Erythroblast (primary cell): ENCODE measurements around the gene METAP2.

Source experiments
- GATA1 ChIP-seq: IDR thresholded peaks from 2 replicates; pipeline ENCODE4 v1.6.1; 2011; ENCODE audit warnings: low read depth, mild to moderate bottlenecking, control low read depth, low read length, moderate library complexity
- POLR2A ChIP-seq: IDR thresholded peaks from 2 replicates; pipeline ENCODE4 v1.6.1; 2011; ENCODE audit warnings: mild to moderate bottlenecking, low read length

- TF ChIP-seq POLR2A (no peak), GATA1 (no peak)
Observed at GRCh38 chr12:95553197-95553943, 79.4 kb downstream of the METAP2 start.
